OCI-LY7 (cell line): ENCODE results near the gene HEPN1. TPM values are rescaled to one million over a fixed set of nuclear protein-coding genes. Genes with fewer than 3 reads are reported as not detected.

ENCODE experiments used
- BruUV-seq: library from RNA; stranded (reverse); fragments of 400-500 nt; replicated peaks from 2 replicates; lab custom pipeline; 2021; lab: Mats Ljungman, UMichigan
- CTCF ChIA-PET: fragments of 300-600 bp; sonication (Branson Sonifier 250); formaldehyde crosslinking; loops from one replicate; lab custom pipeline; 2022; ENCODE audit warnings: antibody characterized with exemption; ENCODE audit not compliant: unreplicated experiment; lab: Charles Lee
- POLR2A ChIA-PET: fragments of 300-600 bp; sonication (Branson Sonifier 250); formaldehyde crosslinking; loops from one replicate; lab custom pipeline; 2022; ENCODE audit warnings: antibody characterized with exemption; lab: Charles Lee
- DNase-seq: peaks from one replicate; pipeline ENCODE4 v3.0.0-alpha.2; 2015; ENCODE audit warnings: low spot score
- H2AFZ ChIP-seq: fragments of 200-600 bp; sonication (generic), shearing (Covaris generic); 2 replicates; pipeline ENCODE4 v1.6.1; 2014; ENCODE audit warnings: mild to moderate bottlenecking, antibody characterized with exemption, low read length, moderate library complexity
- H3K27ac ChIP-seq: fragments of 200-600 bp; sonication (generic); 2 replicates; pipeline ENCODE4 v1.5.1; 2014; ENCODE audit warnings: mixed run types, low read depth, mild to moderate bottlenecking, moderate library complexity, low read length, inconsistent platforms; ENCODE audit not compliant: poor library complexity, severe bottlenecking
- H3K36me3 ChIP-seq: fragments of 200-600 bp; sonication (generic); 2 replicates; pipeline ENCODE4 v1.6.1; 2014; ENCODE audit warnings: mild to moderate bottlenecking, antibody characterized with exemption, low read length, moderate library complexity, mixed read lengths; ENCODE audit not compliant: insufficient read depth
- H3K4me1 ChIP-seq: fragments of 200-600 bp; sonication (generic); 2 replicates; pipeline ENCODE4 v1.5.1; 2014; ENCODE audit warnings: mild to moderate bottlenecking, low read length; ENCODE audit not compliant: insufficient read depth, poor library complexity, severe bottlenecking
- H3K4me2 ChIP-seq: fragments of 200-600 bp; sonication (generic); 2 replicates; pipeline ENCODE4 v1.6.1; 2014; ENCODE audit warnings: mild to moderate bottlenecking, low read length
- H3K4me3 ChIP-seq: fragments of 200-600 bp; sonication (generic); 2 replicates; pipeline ENCODE4 v1.5.1; 2014; ENCODE audit warnings: mild to moderate bottlenecking, low read depth, low read length; ENCODE audit not compliant: poor library complexity, severe bottlenecking
- H3K79me2 ChIP-seq: fragments of 200-600 bp; sonication (generic); 2 replicates; pipeline ENCODE4 v1.6.1; 2016; ENCODE audit warnings: low read depth, mild to moderate bottlenecking, low read length, moderate library complexity, mixed read lengths; ENCODE audit not compliant: insufficient read depth
- H3K9me2 ChIP-seq: fragments of 200-600 bp; sonication (generic); 2 replicates; pipeline ENCODE4 v1.6.1; 2016; ENCODE audit warnings: mild to moderate bottlenecking, low read length, mixed read lengths; ENCODE audit not compliant: insufficient read depth
- H3K9me3 ChIP-seq: fragments of 200-600 bp; sonication (generic); 2 replicates; pipeline ENCODE4 v1.6.1; 2014; ENCODE audit warnings: mild to moderate bottlenecking, mixed run types, low read length, mixed read lengths
- H4K20me1 ChIP-seq: fragments of 200-600 bp; sonication (generic); 2 replicates; pipeline ENCODE4 v1.6.1; 2014; ENCODE audit warnings: mild to moderate bottlenecking, antibody characterized with exemption, low read length, moderate library complexity, mixed read lengths; ENCODE audit not compliant: insufficient read depth
- EZH2phosphoT487 ChIP-seq: fragments of 200-600 bp; sonication (generic); IDR thresholded peaks from 2 replicates; pipeline ENCODE4 v1.6.1; 2018; ENCODE audit warnings: low read depth, borderline replicate concordance, mild to moderate bottlenecking, mixed run types, antibody characterized with exemption, low read length, moderate library complexity, mixed read lengths
- intact Hi-C: fragments of 100-400 bp; cut with micrococcal nuclease; formaldehyde crosslinking; loops from one replicate; pipeline ENCODE4 v1.10.0; 2022; ENCODE audit not compliant: unreplicated experiment
- total RNA-seq, 2 experiments: library from RNA; depleted of rRNA in 1 of 2; stranded (reverse); fragments of >200 nt in 1 of 2; shearing (Covaris generic) in 1 of 2; gene quantifications; 2 replicates each; pipeline ENCODE4 v1.2.3, GENCODE V29; 2014 to 2022
- TF ChIP-seq, protein P1 (sequence below): fragments of 200-600 bp; sonication (generic); conservative IDR thresholded peaks from 2 replicates; pipeline ENCODE4 v1.5.1; 2014; ENCODE audit warnings: mild to moderate bottlenecking, antibody characterized with exemption, low read length, moderate library complexity, mixed read lengths

HEPN1 gene
- total RNA-seq, 2 experiments from 2014 or later, result not detected

DNA sequence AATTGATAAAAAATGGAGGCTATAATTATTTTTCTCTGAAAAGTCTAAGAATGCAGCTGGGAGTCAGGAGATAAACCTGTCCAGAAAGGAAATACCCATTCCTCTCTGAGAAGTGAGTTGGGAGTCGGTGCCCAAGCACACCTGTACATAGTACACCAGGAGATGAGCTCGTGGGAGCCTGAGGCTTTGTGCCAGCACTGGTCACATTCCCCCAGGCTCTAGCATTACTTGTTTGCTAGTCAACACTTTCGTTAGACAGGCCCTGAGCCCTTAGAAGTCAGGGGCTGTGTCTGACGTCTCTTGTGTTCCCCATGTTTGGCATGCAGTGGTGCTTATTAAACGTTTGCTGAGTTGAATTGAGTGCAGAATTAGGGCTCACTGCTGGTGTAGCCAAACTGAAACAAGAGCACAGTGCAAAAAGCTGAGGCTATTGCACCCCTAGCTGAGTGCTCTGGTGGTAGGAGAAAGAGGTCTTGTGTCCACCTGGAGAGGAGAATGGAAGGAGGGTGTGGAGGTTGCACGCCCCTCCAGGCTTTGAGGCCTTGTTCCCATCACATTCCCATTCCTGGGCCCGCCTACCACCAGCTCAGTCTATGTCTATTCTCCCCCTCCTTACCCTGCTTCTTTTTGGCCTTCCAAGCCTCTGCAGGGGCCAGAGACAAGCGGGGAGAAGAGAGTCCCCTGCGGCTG is 28.2 kb upstream of the HEPN1 start:
- no peak overlapping the region for H3K4me2 ChIP-seq
- no peaks in the 10 kb centered on the region for H3K9me2 ChIP-seq
- intact Hi-C loops, result no loop called here
- no peaks in the 10 kb centered on the region for H3K4me1 ChIP-seq
- TF ChIP-seq EZH2phosphoT487, result no peak
- TF ChIP-seq, protein P1, sequence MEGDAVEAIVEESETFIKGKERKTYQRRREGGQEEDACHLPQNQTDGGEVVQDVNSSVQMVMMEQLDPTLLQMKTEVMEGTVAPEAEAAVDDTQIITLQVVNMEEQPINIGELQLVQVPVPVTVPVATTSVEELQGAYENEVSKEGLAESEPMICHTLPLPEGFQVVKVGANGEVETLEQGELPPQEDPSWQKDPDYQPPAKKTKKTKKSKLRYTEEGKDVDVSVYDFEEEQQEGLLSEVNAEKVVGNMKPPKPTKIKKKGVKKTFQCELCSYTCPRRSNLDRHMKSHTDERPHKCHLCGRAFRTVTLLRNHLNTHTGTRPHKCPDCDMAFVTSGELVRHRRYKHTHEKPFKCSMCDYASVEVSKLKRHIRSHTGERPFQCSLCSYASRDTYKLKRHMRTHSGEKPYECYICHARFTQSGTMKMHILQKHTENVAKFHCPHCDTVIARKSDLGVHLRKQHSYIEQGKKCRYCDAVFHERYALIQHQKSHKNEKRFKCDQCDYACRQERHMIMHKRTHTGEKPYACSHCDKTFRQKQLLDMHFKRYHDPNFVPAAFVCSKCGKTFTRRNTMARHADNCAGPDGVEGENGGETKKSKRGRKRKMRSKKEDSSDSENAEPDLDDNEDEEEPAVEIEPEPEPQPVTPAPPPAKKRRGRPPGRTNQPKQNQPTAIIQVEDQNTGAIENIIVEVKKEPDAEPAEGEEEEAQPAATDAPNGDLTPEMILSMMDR, result no peak
- no peaks in the 10 kb centered on the region for H3K9me3 ChIP-seq
- no peaks in the 10 kb centered on the region for H3K36me3 ChIP-seq
- ChIA-PET POLR2A (interaction anchor here (0.6 to 1.4 kb wide), 3 partner anchors 9 to 875 kb away, joined by 3 to 5 read pairs (median 4); no protein-coding TSS in a partner anchor), CTCF (no interaction called here)
- H3K27ac ChIP-seq, result no peak overlapping the region
- H3K4me3 ChIP-seq, result no peak overlapping the region
- no peak overlapping the region for H2AFZ ChIP-seq
- BruUV-seq, result no TSS peak
- H3K79me2 ChIP-seq, result no peaks in the 10 kb centered on the region
- no peak for DNase-seq
- no peaks in the 10 kb centered on the region for H4K20me1 ChIP-seq

DNA sequence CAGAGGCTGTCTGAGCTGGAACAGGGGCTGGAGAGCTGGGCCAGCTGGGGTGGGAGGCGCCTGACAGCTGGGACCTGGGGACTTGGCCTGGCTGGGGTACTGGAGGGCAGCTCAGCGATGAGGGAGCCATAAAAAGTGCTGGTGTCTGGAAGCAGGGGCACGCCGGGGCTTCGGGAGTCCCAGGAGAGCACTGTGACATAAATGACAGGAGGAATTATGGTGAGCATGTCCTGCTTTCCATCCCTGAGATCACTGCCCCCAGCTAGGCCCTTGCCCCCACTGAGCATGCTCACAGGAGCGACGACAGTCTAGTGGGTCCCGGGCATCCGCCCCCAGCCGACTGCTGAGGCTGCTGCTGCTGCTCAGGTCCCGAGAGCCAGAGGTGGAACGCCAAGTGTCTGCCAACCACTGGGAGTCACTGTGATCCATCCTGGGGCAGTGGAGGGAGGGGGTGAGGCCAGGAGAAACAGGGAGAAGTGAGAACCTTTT is 27.6 kb upstream of the HEPN1 start:
- ChIA-PET POLR2A (interaction anchor here (0.6 to 1.4 kb wide), 2 partner anchors 21 to 875 kb away, joined by 3 to 4 read pairs; no protein-coding TSS in a partner anchor), CTCF (no interaction called here)
- Histone ChIP-seq H3K4me3 (no peak overlapping the region), H2AFZ (no peak overlapping the region), H3K79me2 (no peaks in the 10 kb centered on the region), H3K27ac (no peak overlapping the region), H4K20me1 (no peaks in the 10 kb centered on the region), H3K4me2 (no peak overlapping the region), H3K4me1 (no peaks in the 10 kb centered on the region), H3K9me3 (no peaks in the 10 kb centered on the region), H3K9me2 (no peaks in the 10 kb centered on the region), H3K36me3 (no peaks in the 10 kb centered on the region)
- no peak for TF ChIP-seq EZH2phosphoT487
- TF ChIP-seq, protein P1, result no peak
- no peak for DNase-seq
- intact Hi-C loops, result no loop called here
- no TSS peak for BruUV-seq

DNA sequence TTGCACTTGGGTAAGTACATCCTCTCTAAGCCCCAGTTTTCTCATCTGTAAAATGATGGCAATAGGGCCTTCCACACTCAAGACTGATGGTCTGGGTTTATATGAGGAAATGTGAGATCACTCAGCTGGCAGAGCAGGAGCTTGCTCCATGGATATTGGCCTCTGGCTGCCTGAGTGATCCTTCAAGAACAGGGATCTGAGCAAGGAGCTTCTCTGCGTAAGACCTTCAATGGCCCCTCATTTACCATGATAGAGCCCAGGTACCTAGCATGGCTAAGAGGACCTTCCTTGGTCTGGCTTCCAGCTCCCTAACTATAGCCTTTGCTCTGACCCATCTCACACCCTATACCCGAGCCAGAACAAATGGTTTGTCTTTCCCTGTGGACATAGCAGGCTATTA is 26.9 kb upstream of the HEPN1 start:
- H4K20me1 ChIP-seq, result no peaks in the 10 kb centered on the region
- DNase-seq, result no peak
- H2AFZ ChIP-seq, result no peak overlapping the region
- H3K4me1 ChIP-seq, result no peaks in the 10 kb centered on the region
- no peaks in the 10 kb centered on the region for H3K36me3 ChIP-seq
- intact Hi-C loops, result no loop called here
- CTCF ChIA-PET, result no interaction called here
- H3K9me3 ChIP-seq, result no peaks in the 10 kb centered on the region
- no peak overlapping the region for H3K27ac ChIP-seq
- TF ChIP-seq, protein P1, result no peak
- TF ChIP-seq EZH2phosphoT487, result no peak
- H3K79me2 ChIP-seq, result no peaks in the 10 kb centered on the region
- BruUV-seq, result no TSS peak
- no peaks in the 10 kb centered on the region for H3K9me2 ChIP-seq
- no peak overlapping the region for H3K4me3 ChIP-seq
- POLR2A ChIA-PET, result interaction anchor here (0.6 to 1.2 kb wide), 2 partner anchors 199 to 279 kb away, joined by 3 read pairs; no protein-coding TSS in a partner anchor
- no peak overlapping the region for H3K4me2 ChIP-seq
